CD14-positive monocyte (primary cell): ENCODE data around the gene SVIL. TPM values are rescaled to one million over a fixed set of nuclear protein-coding genes. Genes with fewer than 3 reads are reported as not detected.

ENCODE experiments used
- DNase-seq, 3 donors: peaks; one replicate each; pipeline ENCODE4 v3.0.0-alpha.2; 2011 to 2022
- H2AFZ ChIP-seq: 2 replicates; pipeline ENCODE4 v1.6.0; 2012; ENCODE audit warnings: mild to moderate bottlenecking, low read depth, low read length, inconsistent platforms; ENCODE audit not compliant: insufficient read depth, poor library complexity, severe bottlenecking
- H3K27ac ChIP-seq, 2 donors: 1 replicate in 1 of 2; 2 replicates in 1 of 2; pipeline ENCODE4 v1.5.1; 2012 to 2013; ENCODE audit warnings: low read length in 2 of 2, control low read depth in 1 of 2, inconsistent platforms in 1 of 2, low read depth in 1 of 2, mild to moderate bottlenecking in 1 of 2
- H3K27me3 ChIP-seq, 2 donors: one replicate each; pipeline versions ENCODE4 v1.6.0 to v1.6.1; 2011 to 2013; ENCODE audit warnings: low read length in 2 of 2; ENCODE audit not compliant: control insufficient read depth in 2 of 2, insufficient read depth in 2 of 2
- H3K36me3 ChIP-seq, 2 donors: replicated peaks in 1 of 2; 1 replicate in 1 of 2; 2 replicates in 1 of 2; pipeline versions ENCODE4 v1.5.1 to v1.6.1; 2012 to 2013; ENCODE audit warnings: low read length in 2 of 2, control low read depth in 1 of 2, inconsistent platforms in 1 of 2, mild to moderate bottlenecking in 1 of 2; ENCODE audit not compliant: insufficient read depth in 2 of 2, control insufficient read depth in 1 of 2
- H3K4me1 ChIP-seq, 2 donors: 1 replicate in 1 of 2; 2 replicates in 1 of 2; pipeline versions ENCODE4 v1.5.1 to v1.6.1; 2012 to 2013; ENCODE audit warnings: low read length in 2 of 2, control low read depth in 1 of 2, inconsistent platforms in 1 of 2, mild to moderate bottlenecking in 1 of 2, moderate library complexity in 1 of 2; ENCODE audit not compliant: insufficient read depth in 2 of 2, control insufficient read depth in 1 of 2
- H3K4me2 ChIP-seq: replicated peaks from 2 replicates; pipeline ENCODE3; 2012; ENCODE audit warnings: low read length, moderate library complexity, mild to moderate bottlenecking; ENCODE audit not compliant: poor library complexity, severe bottlenecking; ENCODE audit errors: extremely low read depth
- H3K4me3 ChIP-seq, 3 experiments: fragments of 200-600 bp in 1 of 3; sonication (generic) in 1 of 3; replicated peaks in 1 of 3; 1 replicate in 2 of 3; 2 replicates in 1 of 3; pipeline ENCODE4 v1.5.1; 2011 to 2013; ENCODE audit warnings: low read length in 3 of 3, mild to moderate bottlenecking in 3 of 3, control low read depth in 2 of 3, low read depth in 2 of 3, inconsistent platforms in 1 of 3, moderate library complexity in 1 of 3
- H3K79me2 ChIP-seq: 2 replicates; pipeline ENCODE4 v1.6.0; 2012; ENCODE audit warnings: mild to moderate bottlenecking, control low read depth, inconsistent platforms, low read length, moderate library complexity; ENCODE audit not compliant: insufficient read depth
- H3K9ac ChIP-seq: 2 replicates; pipeline ENCODE4 v1.6.0; 2017; ENCODE audit warnings: low read length, mild to moderate bottlenecking; ENCODE audit not compliant: insufficient read depth, poor library complexity, severe bottlenecking
- H3K9me3 ChIP-seq, 2 donors: replicated peaks in 1 of 2; 1 replicate in 1 of 2; 2 replicates in 1 of 2; pipeline versions ENCODE4 v1.5.1 to v1.6.1; 2012 to 2013; ENCODE audit warnings: low read length in 2 of 2, control low read depth in 1 of 2; ENCODE audit not compliant: control insufficient read depth in 1 of 2, insufficient read depth in 1 of 2
- H4K20me1 ChIP-seq: 2 replicates; pipeline ENCODE4 v1.6.0; 2012; ENCODE audit warnings: mild to moderate bottlenecking, low read length, control low read depth, moderate library complexity; ENCODE audit not compliant: insufficient read depth
- H3K27ac Mint-ChIP-seq, 7 donors: one replicate each; pipeline ENCODE4 v1.8.0; 2020; ENCODE audit warnings: mild to moderate bottlenecking in 7 of 7, mixed read lengths in 7 of 7, moderate library complexity in 6 of 7, inconsistent platforms in 2 of 7
- H3K27me3 Mint-ChIP-seq, 3 donors: one replicate each; pipeline ENCODE4 v1.8.0; 2021 to 2022; ENCODE audit warnings: low read depth in 3 of 3, mild to moderate bottlenecking in 3 of 3, mixed read lengths in 3 of 3, moderate library complexity in 3 of 3, inconsistent platforms in 1 of 3
- H3K36me3 Mint-ChIP-seq, 2 donors: one replicate each; pipeline ENCODE4 v1.8.0; 2020; ENCODE audit warnings: mixed read lengths in 2 of 2, inconsistent platforms in 1 of 2, mild to moderate bottlenecking in 1 of 2
- H3K4me1 Mint-ChIP-seq: one replicate; pipeline ENCODE4 v1.8.0; 2020; ENCODE audit warnings: mild to moderate bottlenecking, mixed read lengths
- H3K4me3 Mint-ChIP-seq, 2 donors: one replicate each; pipeline ENCODE4 v1.8.0; 2020; ENCODE audit warnings: mild to moderate bottlenecking in 2 of 2, mixed read lengths in 2 of 2, moderate library complexity in 1 of 2
- H3K9me3 Mint-ChIP-seq, 7 donors: one replicate each; pipeline ENCODE4 v1.8.0; 2020 to 2022; ENCODE audit warnings: mixed read lengths in 7 of 7, mild to moderate bottlenecking in 6 of 7, moderate library complexity in 6 of 7, inconsistent platforms in 2 of 7
- CTCF ChIP-seq: fragments of 200-600 bp; IDR thresholded peaks from one replicate; pipeline ENCODE4 v1.8.0; 2022; ENCODE audit warnings: antibody characterized with exemption, mild to moderate bottlenecking
- WGBS: methylation state at CpG from one replicate; pipeline ENCODE4 v1.1.5; 2013; ENCODE audit warnings: missing lambda C conversion rate; ENCODE audit not compliant: insufficient coverage; 5-methylcytosine and 5-hydroxymethylcytosine counted together
- intact Hi-C, 2 donors: fragments of 100-400 bp; cut with micrococcal nuclease; formaldehyde crosslinking; loops; one replicate each; pipeline versions ENCODE4 v1.15.0 to v1.15.1; 2023
- polyA plus RNA-seq, 3 donors: library from polyadenylated mRNA; depleted of rRNA in 1 of 3; unstranded in 2 of 3; stranded (reverse) in 1 of 3; fragments of 300-500 nt in 2 of 3; fragments of >200 nt in 1 of 3; fragmentation: Illumina TruSeq in 2 of 3; gene quantifications; 1 replicate in 2 of 3; 2 replicates in 1 of 3; pipeline ENCODE4 v1.2.3, GENCODE V29; 2012 to 2021

The SVIL gene
- polyA plus RNA-seq, 3 donors, result 2.1 to 14.3 (median 5.8) TPM

GRCh38 chr10:29609696-29610095 lies 25.1 kb downstream of the SVIL start:
- H3K27ac Mint-ChIP-seq, result peak overlapping the region in 1 of 7 donors; percentile 70
- H3K27me3 Mint-ChIP-seq, result no peaks in the 10 kb centered on the region
- H3K9me3 Mint-ChIP-seq, result peaks cover 8 to 20% (median 18%) of the 10 kb centered on the region in 7 donors
- Histone ChIP-seq H2AFZ (no peak overlapping the region), H3K9me3 (peaks cover 0 to 19% of the 10 kb centered on the region in 2 donors), H3K27ac (no peak overlapping the region), H4K20me1 (peaks cover 12% of the 10 kb centered on the region), H3K9ac (no peak overlapping the region), H3K27me3 (no peaks in the 10 kb centered on the region), H3K4me2 (no peak overlapping the region), H3K4me3 (no peak overlapping the region), H3K79me2 (peaks cover 2% of the 10 kb centered on the region), H3K36me3 (peaks cover 0 to 21% of the 10 kb centered on the region in 2 donors), H3K4me1 (peaks cover 0 to under 1% of the 10 kb centered on the region in 2 donors)
- WGBS, result 97% methylated on average over 3 of the region's 3 CpGs
- peaks cover 28 to 41% of the 10 kb centered on the region in 2 donors for H3K36me3 Mint-ChIP-seq
- H3K4me1 Mint-ChIP-seq, result peaks cover 6% of the 10 kb centered on the region
- TF ChIP-seq CTCF, result no peak
- no peak for DNase-seq
- intact Hi-C loops, result loop anchor here in 1 of 2 donors (10.0 kb wide), 1 partner anchor 125 kb away; no protein-coding TSS in a partner anchor
- no peak overlapping the region for H3K4me3 Mint-ChIP-seq

- no peak for TF ChIP-seq CTCF
- H4K20me1 ChIP-seq, result peaks cover 12% of the 10 kb centered on the region
- peaks cover 0 to 19% of the 10 kb centered on the region in 2 donors for H3K9me3 ChIP-seq
- no peaks in the 10 kb centered on the region for H3K27me3 Mint-ChIP-seq
- H3K4me3 ChIP-seq, result no peak overlapping the region
- intact Hi-C loops, result loop anchor here in 1 of 2 donors (10.0 kb wide), 1 partner anchor 126 kb away; no protein-coding TSS in a partner anchor
- H3K27ac Mint-ChIP-seq, result peak overlapping the region in 2 of 7 donors; percentile 28 to 54
- no peak overlapping the region for H2AFZ ChIP-seq
- H3K36me3 Mint-ChIP-seq, result peaks cover 26 to 37% of the 10 kb centered on the region in 2 donors
- no peak overlapping the region for H3K4me2 ChIP-seq
- peaks cover 9 to 10% of the 10 kb centered on the region in 2 donors for H3K4me1 ChIP-seq
- H3K4me3 Mint-ChIP-seq, result no peak overlapping the region
- H3K9ac ChIP-seq, result no peak overlapping the region
- no peaks in the 10 kb centered on the region for H3K79me2 ChIP-seq
- no peak for DNase-seq
- peaks cover 8 to 20% (median 17%) of the 10 kb centered on the region in 7 donors for H3K9me3 Mint-ChIP-seq
- 100% methylated on average over 6 of the region's 11 CpGs for WGBS
- H3K4me1 Mint-ChIP-seq, result peaks cover 14% of the 10 kb centered on the region
- no peaks in the 10 kb centered on the region for H3K27me3 ChIP-seq
- no peak overlapping the region for H3K27ac ChIP-seq
- H3K36me3 ChIP-seq, result peaks cover 0 to 21% of the 10 kb centered on the region in 2 donors
These were observed 26.1 kb downstream of the SVIL start for GRCh38 chr10:29608476-29609301.
